ENCODE data around the gene CHRNE.
"Not testable (repeated sequence)": the region's sequence is repeated elsewhere in the genome, so short reads cannot be mapped to it uniquely, and the experiment has no call there.

CHRNE gene

GRCh38 chr17:4908711-4909496 lies 6.0 kb upstream of the CHRNE start:
- H3K79me2 ChIP-seq (ENCODE audit: control insufficient read depth, low read length), result no peaks in the 10 kb centered on the region
- H3K9me2 ChIP-seq (replicated peaks; ENCODE audit: control insufficient read depth, low read length), result no peaks in the 10 kb centered on the region
- peaks cover 8% of the 10 kb centered on the region; the same call in 1 of the 2 replicates for H3K27me3 ChIP-seq (ENCODE audit: control insufficient read depth, low read length)
- H3K36me3 ChIP-seq (ENCODE audit: control insufficient read depth, low read length), result no peaks in the 10 kb centered on the region
- H3K27ac ChIP-seq (ENCODE audit: low read depth, low read length), result no peak overlapping the region
- peak overlapping the region; percentile 23; the same call in 1 of the 2 replicates for H3K4me2 ChIP-seq (ENCODE audit: low read length)
- peaks cover 12% of the 10 kb centered on the region for H3K4me1 ChIP-seq (ENCODE audit: control insufficient read depth, low read length)
- TF ChIP-seq CTCF (IDR thresholded peaks at IDR 0.05; ENCODE audit: low read depth, low read length, poor library complexity, severe bottlenecking), result peak; percentile 72
- TF ChIP-seq EZH2phosphoT487 (IDR thresholded peaks at IDR 0.05; ENCODE audit: borderline replicate concordance, low read length), result no peak
- no peaks in the 10 kb centered on the region for H4K20me1 ChIP-seq (ENCODE audit: control insufficient read depth, insufficient read depth, low read depth, low read length)
- H3F3A ChIP-seq (ENCODE audit: control insufficient read depth, insufficient read depth), result no peaks in the 10 kb centered on the region
- no peaks in the 10 kb centered on the region for H3K9me3 ChIP-seq (ENCODE audit: control insufficient read depth, insufficient read depth, low read length)
- H3K4me3 ChIP-seq (ENCODE audit: low read length), result no peak overlapping the region

GRCh38 chr17:4908301-4908700 lies 5.4 kb upstream of the CHRNE start:
- H4K20me1 ChIP-seq (ENCODE audit: control insufficient read depth, insufficient read depth, low read depth, low read length), result no peaks in the 10 kb centered on the region
- no peak overlapping the region for H3K4me2 ChIP-seq (ENCODE audit: low read length)
- H3K36me3 ChIP-seq (ENCODE audit: control insufficient read depth, low read length), result no peaks in the 10 kb centered on the region
- no peaks in the 10 kb centered on the region for H3F3A ChIP-seq (ENCODE audit: control insufficient read depth, insufficient read depth)
- H3K9me3 ChIP-seq (ENCODE audit: control insufficient read depth, insufficient read depth, low read length), result no peaks in the 10 kb centered on the region
- no peaks in the 10 kb centered on the region for H3K79me2 ChIP-seq (ENCODE audit: control insufficient read depth, low read length)
- no peak overlapping the region for H3K4me3 ChIP-seq (ENCODE audit: low read length)
- H3K27ac ChIP-seq (ENCODE audit: low read depth, low read length), result no peak overlapping the region
- TF ChIP-seq EZH2phosphoT487 (IDR thresholded peaks at IDR 0.05; ENCODE audit: borderline replicate concordance, low read length), result no peak
- TF ChIP-seq CTCF (IDR thresholded peaks at IDR 0.05; ENCODE audit: low read depth, low read length, poor library complexity, severe bottlenecking), result no peak
- H3K9me2 ChIP-seq (replicated peaks; ENCODE audit: control insufficient read depth, low read length), result no peaks in the 10 kb centered on the region
- H3K27me3 ChIP-seq (ENCODE audit: control insufficient read depth, low read length), result peaks cover 8% of the 10 kb centered on the region; the same call in 1 of the 2 replicates
- H3K4me1 ChIP-seq (ENCODE audit: control insufficient read depth, low read length), result peaks cover 17% of the 10 kb centered on the region

GRCh38 chr17:4906642-4907041 lies 3.7 kb upstream of the CHRNE start:
- not testable (repeated sequence) for H3K27me3 ChIP-seq (ENCODE audit: control insufficient read depth, low read length); H3K27ac ChIP-seq (ENCODE audit: low read depth, low read length); H3K79me2 ChIP-seq (ENCODE audit: control insufficient read depth, low read length); H3K36me3 ChIP-seq (ENCODE audit: control insufficient read depth, low read length); H3K9me3 ChIP-seq (ENCODE audit: control insufficient read depth, insufficient read depth, low read length); H3K4me2 ChIP-seq (ENCODE audit: low read length); H3K4me3 ChIP-seq (ENCODE audit: low read length); H3F3A ChIP-seq (ENCODE audit: control insufficient read depth, insufficient read depth); H4K20me1 ChIP-seq (ENCODE audit: control insufficient read depth, insufficient read depth, low read depth, low read length); H3K9me2 ChIP-seq (replicated peaks; ENCODE audit: control insufficient read depth, low read length)
- peaks cover 23% of the 10 kb centered on the region for H3K4me1 ChIP-seq (ENCODE audit: control insufficient read depth, low read length)

- H3K27ac ChIP-seq (ENCODE audit: low read depth, low read length), result no peak overlapping the region
- no peak overlapping the region for H3K4me3 ChIP-seq (ENCODE audit: low read length)
- no peak for TF ChIP-seq EZH2phosphoT487 (IDR thresholded peaks at IDR 0.05; ENCODE audit: borderline replicate concordance, low read length)
- no peak for TF ChIP-seq CTCF (IDR thresholded peaks at IDR 0.05; ENCODE audit: low read depth, low read length, poor library complexity, severe bottlenecking)
- H3K27me3 ChIP-seq (ENCODE audit: control insufficient read depth, low read length), result peaks cover 23% of the 10 kb centered on the region
- no peak overlapping the region for H3K4me2 ChIP-seq (ENCODE audit: low read length)
- no peaks in the 10 kb centered on the region for H3K79me2 ChIP-seq (ENCODE audit: control insufficient read depth, low read length)
- H3K36me3 ChIP-seq (ENCODE audit: control insufficient read depth, low read length), result no peaks in the 10 kb centered on the region
- H3K9me2 ChIP-seq (replicated peaks; ENCODE audit: control insufficient read depth, low read length), result no peaks in the 10 kb centered on the region
- no peaks in the 10 kb centered on the region; the same call in 1 of the 2 replicates for H4K20me1 ChIP-seq (ENCODE audit: control insufficient read depth, insufficient read depth, low read depth, low read length)
- no peaks in the 10 kb centered on the region for H3F3A ChIP-seq (ENCODE audit: control insufficient read depth, insufficient read depth)
- no peaks in the 10 kb centered on the region for H3K9me3 ChIP-seq (ENCODE audit: control insufficient read depth, insufficient read depth, low read length)
- H3K4me1 ChIP-seq (ENCODE audit: control insufficient read depth, low read length), result peaks cover 32% of the 10 kb centered on the region
Measured at GRCh38 chr17:4902540-4902939, 358 bp downstream of the CHRNE start.

Data from DOHH2 (cell line).